ENCODE measurements around the gene LRMDA. TPM values are rescaled to one million over a fixed set of nuclear protein-coding genes. Genes with fewer than 3 reads are reported as not detected.

Gene LRMDA
- polyA plus RNA-seq, 1 donor (not counting 4 experiments of a cell fraction or from before 2014, with no cell fraction given) = not detected

DNA sequence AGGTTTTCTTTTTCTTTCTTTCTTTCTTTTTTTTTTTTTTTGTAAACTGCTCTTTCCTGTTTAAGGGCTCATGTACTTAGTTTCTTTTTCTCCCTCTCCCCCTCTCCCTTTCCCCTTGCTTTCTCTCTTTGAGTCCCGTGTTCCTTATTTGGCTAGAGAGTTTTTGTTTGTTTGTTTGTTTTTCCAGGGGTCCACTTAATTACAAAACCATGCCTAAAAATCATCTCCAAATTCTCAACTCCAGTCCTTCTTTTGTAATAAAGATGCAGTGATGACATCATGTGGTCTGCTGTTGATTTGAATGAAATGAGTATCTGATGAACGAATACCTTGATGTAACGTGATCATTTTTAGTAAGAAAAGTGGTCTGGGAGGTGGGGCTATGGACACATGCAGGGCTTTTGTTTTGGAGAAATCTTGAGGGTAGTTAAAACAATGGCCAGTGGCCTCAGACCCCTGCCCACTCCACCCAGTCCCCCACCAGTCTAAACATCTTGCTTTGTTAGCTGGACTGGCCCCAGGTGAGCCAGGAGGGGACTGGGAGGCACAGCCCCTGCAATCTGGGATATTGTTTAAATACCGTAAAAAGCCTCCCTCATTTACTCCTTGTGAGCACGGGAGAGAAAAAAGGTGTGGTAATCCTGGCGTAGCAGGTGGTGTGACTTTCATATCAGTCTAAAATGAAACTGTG is 165.7 kb downstream of the LRMDA start:
- Histone ChIP-seq H3K9ac (ENCODE audit: control insufficient read depth, extremely low read depth, insufficient read depth, low read length) (no peak overlapping the region), H3K9me3 (ENCODE audit: control insufficient read depth, low read depth, low read length) (no peaks in the 10 kb centered on the region), H3K27ac (ENCODE audit: control insufficient read depth, insufficient read depth, low read length) (no peak overlapping the region), H3K4me1 (ENCODE audit: control insufficient read depth, extremely low read depth, insufficient read depth, low read length) (no peaks in the 10 kb centered on the region), H2AFZ (ENCODE audit: control insufficient read depth, low read length) (no peak overlapping the region), H3K4me3 (ENCODE audit: control insufficient read depth in 2 of 3, extremely low read depth in 1 of 3, insufficient read depth in 2 of 3, low read depth in 1 of 3, low read length in 3 of 3) (no peak overlapping the region), H4K20me1 (ENCODE audit: control insufficient read depth, extremely low read depth, insufficient read depth, low read length) (no peaks in the 10 kb centered on the region), H3K79me2 (ENCODE audit: control insufficient read depth, insufficient read depth, low read length) (no peaks in the 10 kb centered on the region), H3K36me3 (ENCODE audit: control insufficient read depth in 2 of 2, extremely low read depth in 1 of 2, insufficient read depth in 2 of 2, low read length in 2 of 2) (no peaks in the 10 kb centered on the region), H3K9me1 (ENCODE audit: control insufficient read depth, extremely low read depth, insufficient read depth, low read length) (no peaks in the 10 kb centered on the region), H3K27me3 (ENCODE audit: control insufficient read depth, extremely low read depth, insufficient read depth, low read length) (peaks cover 4% of the 10 kb centered on the region), H3K4me2 (ENCODE audit: control insufficient read depth, extremely low read depth, insufficient read depth, low read depth, low read length) (no peak overlapping the region)
- dilution Hi-C loops (cut with MboI; ENCODE audit: extremely low pct_ligation_motif_present, low sequenced_read_pairs) = no loop called here
- DNase-seq (ENCODE audit: low read depth, low spot score) = no peak
- no peak for FAIRE-seq
- TF ChIP-seq CTCF (optimal IDR thresholded peaks at IDR 0.05 in 1 of 3, IDR thresholded peaks at IDR 0.05 in 1 of 3, conservative IDR thresholded peaks at IDR 0.05 in 1 of 3; ENCODE audit: extremely low read depth in 1 of 3, insufficient read depth in 2 of 3, low read length in 3 of 3) = no peak
- no peak for TF ChIP-seq EZH2 (IDR thresholded peaks at IDR 0.05; ENCODE audit: low read length)

DNA sequence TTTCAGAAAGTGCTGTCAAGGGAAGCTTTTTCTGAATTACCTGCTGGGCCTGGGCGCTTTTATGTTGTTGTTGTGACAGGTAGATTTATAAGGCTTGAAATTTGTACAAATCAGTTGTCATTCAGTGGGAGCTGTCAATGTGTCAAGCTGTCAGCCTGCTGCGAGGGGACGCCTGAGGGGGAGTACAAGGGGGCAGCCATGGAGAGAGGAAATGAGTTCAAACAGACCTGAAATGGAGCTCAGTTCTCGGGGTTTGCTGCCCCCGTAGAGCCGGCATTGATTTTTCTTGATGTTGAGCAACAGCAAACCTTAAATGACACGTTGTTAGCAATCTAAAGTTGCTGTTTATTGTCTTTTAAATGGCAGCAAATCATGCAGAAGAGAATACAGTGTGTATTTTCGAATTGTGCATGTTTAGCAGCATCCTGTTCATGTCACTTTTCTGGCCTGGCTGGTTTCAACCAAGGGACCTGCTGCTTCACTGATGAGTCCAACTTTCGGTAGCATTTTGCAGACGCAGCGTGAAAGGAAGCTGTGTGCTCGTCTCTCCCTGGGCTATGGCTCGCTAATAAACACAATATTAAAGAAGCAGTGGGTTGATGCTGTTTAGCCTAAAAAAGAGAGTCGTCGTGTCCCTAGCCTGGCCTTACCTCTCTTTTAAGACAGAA is 166.5 kb downstream of the LRMDA start:
- Histone ChIP-seq H3K27ac (ENCODE audit: control insufficient read depth, insufficient read depth, low read length) (no peak overlapping the region), H3K4me1 (ENCODE audit: control insufficient read depth, extremely low read depth, insufficient read depth, low read length) (no peaks in the 10 kb centered on the region), H3K9ac (ENCODE audit: control insufficient read depth, extremely low read depth, insufficient read depth, low read length) (no peak overlapping the region), H3K27me3 (ENCODE audit: control insufficient read depth, extremely low read depth, insufficient read depth, low read length) (peaks cover 4% of the 10 kb centered on the region), H3K79me2 (ENCODE audit: control insufficient read depth, insufficient read depth, low read length) (no peaks in the 10 kb centered on the region), H2AFZ (ENCODE audit: control insufficient read depth, low read length) (no peak overlapping the region), H3K9me3 (ENCODE audit: control insufficient read depth, low read depth, low read length) (no peaks in the 10 kb centered on the region), H3K36me3 (ENCODE audit: control insufficient read depth in 2 of 2, extremely low read depth in 1 of 2, insufficient read depth in 2 of 2, low read length in 2 of 2) (no peaks in the 10 kb centered on the region), H3K4me3 (ENCODE audit: control insufficient read depth in 2 of 3, extremely low read depth in 1 of 3, insufficient read depth in 2 of 3, low read depth in 1 of 3, low read length in 3 of 3) (no peak overlapping the region), H3K9me1 (ENCODE audit: control insufficient read depth, extremely low read depth, insufficient read depth, low read length) (no peaks in the 10 kb centered on the region), H3K4me2 (ENCODE audit: control insufficient read depth, extremely low read depth, insufficient read depth, low read depth, low read length) (no peak overlapping the region), H4K20me1 (ENCODE audit: control insufficient read depth, extremely low read depth, insufficient read depth, low read length) (no peaks in the 10 kb centered on the region)
- dilution Hi-C loops (cut with MboI; ENCODE audit: extremely low pct_ligation_motif_present, low sequenced_read_pairs) = no loop called here
- FAIRE-seq = no peak
- TF ChIP-seq CTCF (optimal IDR thresholded peaks at IDR 0.05 in 1 of 3, IDR thresholded peaks at IDR 0.05 in 1 of 3, conservative IDR thresholded peaks at IDR 0.05 in 1 of 3; ENCODE audit: extremely low read depth in 1 of 3, insufficient read depth in 2 of 3, low read length in 3 of 3) (no peak), EZH2 (IDR thresholded peaks at IDR 0.05; ENCODE audit: low read length) (no peak)
- no peak for DNase-seq (ENCODE audit: low read depth, low spot score)

Measured in keratinocyte (primary cell).